Brain microvascular endothelial cell (primary cell): Measurements from ENCODE around the gene APBB3.
"Not testable (repeated sequence)": the region's sequence is repeated elsewhere in the genome, so short reads cannot be mapped to it uniquely, and the experiment has no call there.

ENCODE experiments used
- DNase-seq: peaks from one replicate; pipeline ENCODE4 v3.0.0-alpha.2; 2020
- H3K27ac ChIP-seq: fragments of 250-450 bp; sonication (Bioruptor Pico); 2 replicates; pipeline ENCODE4 v1.5.1; 2020; ENCODE audit warnings: mild to moderate bottlenecking, moderate library complexity
- H3K27me3 ChIP-seq: fragments of 250-450 bp; sonication (Bioruptor Pico); replicated peaks from 2 replicates; pipeline ENCODE4 v1.5.1; 2020; ENCODE audit warnings: mild to moderate bottlenecking
- H3K36me3 ChIP-seq: fragments of 250-450 bp; sonication (Bioruptor Pico); replicated peaks from 2 replicates; pipeline ENCODE4 v1.5.1; 2020; ENCODE audit warnings: mild to moderate bottlenecking
- H3K4me3 ChIP-seq: 2 replicates; pipeline ENCODE4 v1.5.1; 2011; ENCODE audit warnings: low read depth, mild to moderate bottlenecking, control low read depth, low read length, moderate library complexity
- in situ Hi-C: cut with HindIII; loops from 2 replicates; pipeline ENCODE4 v1.10.0; 2017; ENCODE audit warnings: low sequenced_read_pairs, low pct_ligation_motif_present
- TF ChIP-seq, protein P1 (sequence below): IDR thresholded peaks from 2 replicates; pipeline ENCODE4 v1.5.1; 2011; ENCODE audit warnings: low read depth, mild to moderate bottlenecking, moderate library complexity, low read length, control low read depth, inconsistent platforms; ENCODE audit errors: missing control alignments

The APBB3 gene

DNA sequence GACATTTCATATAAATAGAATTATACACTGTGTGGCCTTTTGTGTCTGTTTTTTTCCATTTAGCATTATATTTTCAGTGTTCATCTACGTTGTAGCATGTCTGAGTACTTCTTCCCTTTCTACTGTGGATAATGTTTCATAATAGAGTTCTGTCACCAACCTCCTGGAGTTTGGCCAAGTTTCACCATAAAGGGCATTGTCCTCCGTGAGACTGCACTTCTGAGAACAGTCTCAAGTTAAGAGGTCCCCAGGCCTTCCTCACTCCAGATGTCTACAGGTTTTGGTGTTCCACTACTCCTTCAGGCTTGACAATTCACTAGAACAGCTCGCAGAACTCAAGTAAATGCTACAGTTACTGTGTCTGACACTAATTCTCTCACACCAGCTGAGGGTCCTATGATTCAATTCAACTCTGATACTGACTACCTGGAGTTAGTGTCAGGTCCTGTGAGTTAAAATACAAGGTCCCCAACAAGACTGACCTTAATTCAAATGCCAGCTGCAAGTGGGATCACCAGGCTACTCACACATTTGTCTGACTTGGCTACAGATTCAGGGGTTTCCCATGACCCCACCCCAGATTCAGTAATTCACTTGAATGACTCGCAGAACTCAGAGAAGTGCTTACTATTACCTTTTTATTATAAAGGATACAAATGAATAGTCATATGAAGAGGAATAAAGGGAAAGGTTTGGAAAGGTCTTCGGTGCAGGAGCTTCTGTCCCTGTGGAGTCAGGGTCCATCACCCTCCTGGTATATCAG is 31.3 kb upstream of the APBB3 start:
- in situ Hi-C loops: no loop called here
- Histone ChIP-seq H3K27ac (no peak overlapping the region), H3K4me3 (no peak overlapping the region), H3K36me3 (no peaks in the 10 kb centered on the region), H3K27me3 (no peaks in the 10 kb centered on the region)
- TF ChIP-seq, protein P1, sequence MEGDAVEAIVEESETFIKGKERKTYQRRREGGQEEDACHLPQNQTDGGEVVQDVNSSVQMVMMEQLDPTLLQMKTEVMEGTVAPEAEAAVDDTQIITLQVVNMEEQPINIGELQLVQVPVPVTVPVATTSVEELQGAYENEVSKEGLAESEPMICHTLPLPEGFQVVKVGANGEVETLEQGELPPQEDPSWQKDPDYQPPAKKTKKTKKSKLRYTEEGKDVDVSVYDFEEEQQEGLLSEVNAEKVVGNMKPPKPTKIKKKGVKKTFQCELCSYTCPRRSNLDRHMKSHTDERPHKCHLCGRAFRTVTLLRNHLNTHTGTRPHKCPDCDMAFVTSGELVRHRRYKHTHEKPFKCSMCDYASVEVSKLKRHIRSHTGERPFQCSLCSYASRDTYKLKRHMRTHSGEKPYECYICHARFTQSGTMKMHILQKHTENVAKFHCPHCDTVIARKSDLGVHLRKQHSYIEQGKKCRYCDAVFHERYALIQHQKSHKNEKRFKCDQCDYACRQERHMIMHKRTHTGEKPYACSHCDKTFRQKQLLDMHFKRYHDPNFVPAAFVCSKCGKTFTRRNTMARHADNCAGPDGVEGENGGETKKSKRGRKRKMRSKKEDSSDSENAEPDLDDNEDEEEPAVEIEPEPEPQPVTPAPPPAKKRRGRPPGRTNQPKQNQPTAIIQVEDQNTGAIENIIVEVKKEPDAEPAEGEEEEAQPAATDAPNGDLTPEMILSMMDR: no peak
- no peak for DNase-seq

DNA sequence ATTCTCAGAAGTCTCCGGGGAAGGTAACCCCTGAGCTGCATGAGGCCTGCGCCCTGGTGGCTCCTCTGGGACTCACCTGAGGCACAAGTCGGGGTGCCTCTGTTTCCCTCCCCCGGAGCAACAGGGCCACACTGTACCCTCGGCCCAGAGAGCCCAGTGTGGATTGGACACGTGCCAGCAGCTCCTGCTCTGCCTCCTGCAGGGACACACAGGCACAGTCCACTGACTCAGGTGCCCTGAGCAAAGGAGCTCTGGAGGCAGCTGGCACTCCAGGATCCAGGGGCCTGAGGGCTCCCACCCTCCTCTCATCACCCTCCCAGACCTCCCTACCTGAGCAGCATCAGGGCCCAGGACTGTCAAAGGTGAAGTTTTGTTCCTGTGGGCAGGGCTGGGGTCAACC is 29.8 kb upstream of the APBB3 start:
- in situ Hi-C loops: no loop called here
- TF ChIP-seq, protein P1: no peak
- Histone ChIP-seq H3K36me3 (no peaks in the 10 kb centered on the region), H3K27me3 (no peaks in the 10 kb centered on the region), H3K4me3 (no peak overlapping the region), H3K27ac (no peak overlapping the region)
- no peak for DNase-seq

DNA sequence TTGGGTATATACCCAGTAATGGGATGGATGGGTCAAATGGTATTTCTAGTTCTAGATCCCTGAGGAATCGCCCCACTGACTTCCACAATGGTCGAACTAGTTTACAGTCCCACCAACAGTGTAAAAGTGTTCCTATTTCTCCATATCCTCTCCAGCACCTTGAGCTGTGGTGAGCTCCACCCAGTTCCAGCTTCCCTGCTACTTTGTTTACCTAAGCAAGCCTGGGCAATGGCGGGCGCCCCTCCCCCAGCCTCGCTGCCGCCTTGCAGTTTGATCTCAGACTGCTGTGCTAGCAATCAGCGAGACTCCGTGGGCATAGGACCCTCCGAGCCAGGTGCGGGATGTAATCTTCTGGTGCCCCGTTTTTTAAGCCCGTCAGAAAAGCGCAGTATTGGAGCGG is 28.7 kb upstream of the APBB3 start:
- H3K27me3 ChIP-seq, H3K36me3 ChIP-seq, H3K27ac ChIP-seq, in situ Hi-C loops, H3K4me3 ChIP-seq, DNase-seq: not testable (repeated sequence)

GRCh38 chr5:140591747-140592372 is 27.5 kb upstream of the APBB3 start:
- Histone ChIP-seq H3K27me3 (no peaks in the 10 kb centered on the region), H3K27ac (no peak overlapping the region), H3K36me3 (no peaks in the 10 kb centered on the region), H3K4me3 (no peak overlapping the region)
- in situ Hi-C loops: no loop called here
- peak; percentile 60 for DNase-seq
- TF ChIP-seq, protein P1: no peak

GRCh38 chr5:140590861-140591260 is 26.5 kb upstream of the APBB3 start:
- Histone ChIP-seq H3K4me3 (no peak overlapping the region), H3K36me3 (no peaks in the 10 kb centered on the region), H3K27me3 (no peaks in the 10 kb centered on the region), H3K27ac (no peak overlapping the region)
- DNase-seq: no peak
- TF ChIP-seq, protein P1: no peak
- in situ Hi-C loops: no loop called here

DNA sequence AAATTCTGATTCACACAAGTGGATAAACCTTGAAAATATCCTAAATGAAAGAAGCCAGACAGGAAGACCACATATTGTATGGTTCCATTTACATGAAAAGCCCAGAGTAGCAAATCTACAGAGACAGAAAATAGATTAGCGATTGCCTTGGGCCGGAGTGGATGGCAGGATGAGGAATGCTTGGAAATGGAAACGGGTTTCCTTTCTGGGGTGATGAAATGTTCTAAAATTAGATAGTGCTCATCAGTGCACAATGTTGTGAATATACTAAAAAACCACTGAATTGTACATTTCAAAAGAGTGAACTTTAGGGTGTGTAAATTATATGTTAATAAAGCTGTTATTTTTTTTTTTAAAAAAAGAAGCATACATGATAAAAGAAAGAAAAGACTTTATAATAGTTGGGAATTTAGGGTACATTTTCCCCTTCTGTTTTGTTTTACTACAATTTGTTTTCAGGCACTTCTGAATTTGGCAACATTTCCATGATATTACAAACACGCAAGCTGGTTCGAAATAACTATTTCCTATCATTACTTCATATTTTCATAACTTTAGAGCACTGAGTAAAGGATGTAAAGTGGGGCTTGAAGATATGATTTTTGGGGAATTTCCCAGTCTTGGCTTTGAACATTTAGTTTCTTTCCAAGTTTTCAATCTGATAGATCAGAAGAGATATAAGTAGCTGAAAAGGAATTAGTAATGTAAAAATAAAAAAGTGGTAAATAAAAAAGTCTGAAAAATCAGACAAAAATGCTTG is 24.1 kb upstream of the APBB3 start:
- no peak overlapping the region for H3K4me3 ChIP-seq
- DNase-seq: no peak
- H3K36me3 ChIP-seq: no peaks in the 10 kb centered on the region
- H3K27me3 ChIP-seq: no peaks in the 10 kb centered on the region
- TF ChIP-seq, protein P1: no peak
- H3K27ac ChIP-seq: no peak overlapping the region
- in situ Hi-C loops: no loop called here
